Adrenal gland (tissue), 12 donors: ENCODE data around the gene FBXW7. TPM values are rescaled to one million over a fixed set of nuclear protein-coding genes. Genes with fewer than 3 reads are reported as not detected.

Experiments used
- DNase-seq, 7 donors: peaks; one replicate each; pipeline ENCODE4 v3.0.0-alpha.2; 2019 to 2020
- H3K27ac ChIP-seq, 5 donors: fragments of 200-600 bp; sonication (generic) in 4 of 5; 1 replicate in 3 of 5; 2 replicates in 2 of 5; pipeline versions ENCODE4 v1.5.1 to v1.8.0; 2016 to 2020; ENCODE audit warnings: mild to moderate bottlenecking in 1 of 5
- H3K27me3 ChIP-seq: fragments of 200-600 bp; 2 replicates; pipeline ENCODE4 v1.8.0; 2021
- H3K36me3 ChIP-seq, 2 donors: fragments of 200-600 bp; replicated peaks in 1 of 2; 1 replicate in 1 of 2; 2 replicates in 1 of 2; pipeline versions ENCODE4 v1.5.1 to v1.8.0; 2018 to 2022
- H3K4me1 ChIP-seq, 2 donors: fragments of 200-600 bp; replicated peaks in 1 of 2; 1 replicate in 1 of 2; 2 replicates in 1 of 2; pipeline versions ENCODE4 v1.5.1 to v1.8.0; 2018 to 2021
- H3K4me3 ChIP-seq, 4 donors: fragments of 200-600 bp; sonication (generic) in 3 of 4; one replicate each; pipeline ENCODE4 v1.5.1; 2016 to 2018
- H3K9me3 ChIP-seq, 3 donors: fragments of 200-600 bp; sonication (generic) in 1 of 3; replicated peaks in 1 of 3; 1 replicate in 2 of 3; 2 replicates in 1 of 3; pipeline versions ENCODE4 v1.5.1 to v1.8.0; 2016 to 2021
- POLR2A ChIP-seq, 2 donors: fragments of 450-650 bp; IDR thresholded peaks; one replicate each; pipeline ENCODE4 v1.6.1; 2017; ENCODE audit warnings: antibody characterized with exemption in 2 of 2, mild to moderate bottlenecking in 2 of 2, moderate library complexity in 1 of 2
- whole genome bisulfite sequencing, 4 donors: extraction: QIAGEN DNeasy Blood & Tissue Kit in 2 of 4; methylation state at CpG; one replicate each; pipeline versions ENCODE4 v1.1.5 to v1.1.7; 2013 to 2017; 5-methylcytosine and 5-hydroxymethylcytosine counted together
- intact Hi-C, 2 donors: fragments of 100-400 bp; cut with DNase I; formaldehyde crosslinking; loops; one replicate each; pipeline versions ENCODE4 v1.14.1 to v1.15.0; 2022 to 2023
- polyA plus RNA-seq, 3 donors: library from polyadenylated mRNA; stranded (reverse); fragments of 200-250 nt in 2 of 3; fragments of 350-450 nt in 1 of 3; fragmentation: Illumina TruSeq in 1 of 3; extraction: RNeasy Lipid Tissue Mini Kit (QIAGEN cat#74804) in 1 of 3; gene quantifications; one replicate each; pipeline ENCODE4 v1.2.3, GENCODE V29; 2013 to 2014
- total RNA-seq, 9 donors: library from RNA; depleted of rRNA in 4 of 9; stranded (reverse); fragments of >200 nt in 4 of 9; fragments of 120-200 nt in 1 of 9; fragmentation: NEBNext Ultra II Directional in 1 of 9; extraction: Animal tissue kit (Norgen Biotek cat#: 25700) in 1 of 9; gene quantifications; one replicate each; pipeline versions ENCODE4 v1.1.0 to v1.2.4, GENCODE V29; 2013 to 2023
- TF ChIP-seq, protein P1 (sequence below), 6 experiments: fragments of 450-650 bp in 4 of 6; fragments of 200-600 bp in 2 of 6; sonication (generic) in 1 of 6; IDR thresholded peaks; 1 replicate in 5 of 6; 2 replicates in 1 of 6; pipeline versions ENCODE4 v1.5.1 to v1.8.0; 2016 to 2021; ENCODE audit warnings: antibody characterized with exemption in 6 of 6, mild to moderate bottlenecking in 2 of 6, moderate library complexity in 1 of 6
- donor health status: healthy with polysubstance abuse.
- donor health status: Bipolar disorder and iron deficiency.
- donor health status: DM: yes; HTN: yes; CAD: no.
- donor health status: DM: no; HTN: no; CAD: no.
- donor health status: DM: no; HTN: no; CAD: no.
- donor health status: DM: yes; HTN: yes; CAD: no.

Gene FBXW7
- total and polyA plus RNA-seq, 12 donors, result 17.6 to 55.5 (median 30.9) TPM

DNA sequence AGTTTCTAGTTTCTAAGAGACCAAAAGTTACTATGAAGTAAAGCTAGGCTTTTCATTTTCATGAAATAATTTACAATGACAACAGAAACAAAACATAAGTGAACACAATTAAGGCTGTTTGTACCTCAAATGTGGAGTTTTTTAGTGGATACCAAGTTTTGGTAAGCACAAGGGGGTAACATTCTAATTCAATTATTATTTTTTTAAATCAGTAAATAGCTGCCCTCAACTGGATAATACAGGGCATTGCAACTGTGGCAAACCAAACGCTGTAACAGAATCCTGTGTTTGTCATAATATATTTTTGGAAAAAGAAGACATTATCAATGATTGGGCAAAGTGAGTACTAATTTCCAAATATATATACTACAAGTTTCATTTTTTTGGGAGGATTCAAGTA lies 150.3 kb downstream of the FBXW7 start:
- DNase-seq, result no peak
- H3K4me1 ChIP-seq, result peaks cover 4 to 7% of the 10 kb centered on the region in 2 donors
- TF ChIP-seq, protein P1, sequence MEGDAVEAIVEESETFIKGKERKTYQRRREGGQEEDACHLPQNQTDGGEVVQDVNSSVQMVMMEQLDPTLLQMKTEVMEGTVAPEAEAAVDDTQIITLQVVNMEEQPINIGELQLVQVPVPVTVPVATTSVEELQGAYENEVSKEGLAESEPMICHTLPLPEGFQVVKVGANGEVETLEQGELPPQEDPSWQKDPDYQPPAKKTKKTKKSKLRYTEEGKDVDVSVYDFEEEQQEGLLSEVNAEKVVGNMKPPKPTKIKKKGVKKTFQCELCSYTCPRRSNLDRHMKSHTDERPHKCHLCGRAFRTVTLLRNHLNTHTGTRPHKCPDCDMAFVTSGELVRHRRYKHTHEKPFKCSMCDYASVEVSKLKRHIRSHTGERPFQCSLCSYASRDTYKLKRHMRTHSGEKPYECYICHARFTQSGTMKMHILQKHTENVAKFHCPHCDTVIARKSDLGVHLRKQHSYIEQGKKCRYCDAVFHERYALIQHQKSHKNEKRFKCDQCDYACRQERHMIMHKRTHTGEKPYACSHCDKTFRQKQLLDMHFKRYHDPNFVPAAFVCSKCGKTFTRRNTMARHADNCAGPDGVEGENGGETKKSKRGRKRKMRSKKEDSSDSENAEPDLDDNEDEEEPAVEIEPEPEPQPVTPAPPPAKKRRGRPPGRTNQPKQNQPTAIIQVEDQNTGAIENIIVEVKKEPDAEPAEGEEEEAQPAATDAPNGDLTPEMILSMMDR (IDR thresholded peaks at IDR 0.05), result peak; percentile 43 to 66 (median 54)
- no peak for TF ChIP-seq POLR2A (IDR thresholded peaks at IDR 0.05)
- 8 to 12% (median 9%) methylated on average over 1 of the region's 1 CpG for WGBS, 4 donors
- H3K36me3 ChIP-seq, result no peaks in the 10 kb centered on the region
- no peak overlapping the region for H3K4me3 ChIP-seq
- no peaks in the 10 kb centered on the region for H3K27me3 ChIP-seq
- H3K27ac ChIP-seq, result no peak overlapping the region
- no peaks in the 10 kb centered on the region for H3K9me3 ChIP-seq
- intact Hi-C loops, result no loop called here

- Histone ChIP-seq H3K36me3 (no peaks in the 10 kb centered on the region), H3K27ac (peak overlapping the region in 1 of 5 donors; percentile 1), H3K4me3 (peak overlapping the region in 1 of 4 donors; percentile 25), H3K27me3 (no peaks in the 10 kb centered on the region), H3K9me3 (no peaks in the 10 kb centered on the region), H3K4me1 (peaks cover 4 to 17% of the 10 kb centered on the region in 2 donors)
- WGBS, 4 donors, result 60 to 74% (median 68%) methylated on average over 4 of the region's 4 CpGs
- TF ChIP-seq, protein P1 (IDR thresholded peaks at IDR 0.05), result no peak
- TF ChIP-seq POLR2A (IDR thresholded peaks at IDR 0.05), result no peak
- DNase-seq, result no peak
- intact Hi-C loops, result no loop called here
Observed at GRCh38 chr4:152382057-152382785, 153.7 kb downstream of the FBXW7 start.

- WGBS, 4 donors, result 95 to 100% (median 98%) methylated on average over 2 of the region's 2 CpGs
- no peak overlapping the region for H3K27ac ChIP-seq
- H3K9me3 ChIP-seq, result no peaks in the 10 kb centered on the region
- H3K4me3 ChIP-seq, result peak overlapping the region in 1 of 4 donors; percentile 25
- TF ChIP-seq POLR2A (IDR thresholded peaks at IDR 0.05), result no peak
- TF ChIP-seq, protein P1 (IDR thresholded peaks at IDR 0.05), result no peak
- intact Hi-C loops, result no loop called here
- no peak for DNase-seq
- no peaks in the 10 kb centered on the region for H3K36me3 ChIP-seq
- no peaks in the 10 kb centered on the region for H3K27me3 ChIP-seq
- H3K4me1 ChIP-seq, result peaks cover 4 to 17% of the 10 kb centered on the region in 2 donors
Observed at GRCh38 chr4:152380919-152381318, 155.0 kb downstream of the FBXW7 start.

GRCh38 chr4:152380185-152380584 lies 155.7 kb downstream of the FBXW7 start:
- no peak for DNase-seq
- 81 to 84% (median 82%) methylated on average over 3 of the region's 3 CpGs for WGBS, 4 donors
- no peaks in the 10 kb centered on the region for H3K9me3 ChIP-seq
- no peak overlapping the region for H3K4me3 ChIP-seq
- H3K27ac ChIP-seq, result no peak overlapping the region
- peaks cover 4 to 17% of the 10 kb centered on the region in 2 donors for H3K4me1 ChIP-seq
- intact Hi-C loops, result no loop called here
- TF ChIP-seq, protein P1 (IDR thresholded peaks at IDR 0.05), result no peak
- TF ChIP-seq POLR2A (IDR thresholded peaks at IDR 0.05), result no peak
- H3K27me3 ChIP-seq, result no peaks in the 10 kb centered on the region
- no peaks in the 10 kb centered on the region for H3K36me3 ChIP-seq
